HCT116 (cell line): ENCODE results near the gene ACSL5. TPM values are rescaled to one million over a fixed set of nuclear protein-coding genes. Genes with fewer than 3 reads are reported as not detected.
A peak's percentile ranks its signal among the peaks of the same experiment; 100 is the strongest.

Experiments used
- ATAC-seq: fragments of 200-7000 bp; cut with Tn5 transposase; 2 replicates; pipeline ENCODE4 v1.9.1; 2020; ENCODE audit warnings: mild to moderate bottlenecking, moderate library complexity
- BruUV-seq: library from RNA; stranded (reverse); fragments of 400-500 nt; replicated peaks from 2 replicates; lab custom pipeline; 2021; lab: Mats Ljungman, UMichigan
- CTCF ChIA-PET: fragments of 300-600 bp; sonication (Branson Sonifier 250); formaldehyde crosslinking; loops from one replicate; lab custom pipeline; 2021; ENCODE audit warnings: antibody characterized with exemption; lab: Charles Lee
- POLR2A ChIA-PET: fragments of 300-600, 350-600 bp; sonication (Branson Sonifier 250); formaldehyde crosslinking; loops from one replicate; lab custom pipeline; 2021; ENCODE audit warnings: antibody characterized with exemption; lab: Charles Lee
- RAD21 ChIA-PET, 2 experiments: fragments of 300-600 bp; sonication (Branson Sonifier 250); formaldehyde crosslinking; loops; one replicate each; lab custom pipeline; 2023; ENCODE audit warnings: low total read pairs in 2 of 2; ENCODE audit not compliant: uncharacterized antibody in 2 of 2, unreplicated experiment in 2 of 2, low non-redundant PET in 1 of 2; lab: Charles Lee
- DNase-seq: peaks from one replicate; pipeline ENCODE4 v3.0.0-alpha.2; 2010; ENCODE audit warnings: low read depth, low spot score
- H2AFZ ChIP-seq: fragments of 200-600 bp; shearing (Covaris generic), sonication (generic); 2 replicates; pipeline ENCODE4 v1.6.1; 2017; ENCODE audit warnings: low read depth, mixed run types, mixed read lengths, antibody characterized with exemption, low read length; ENCODE audit not compliant: poor library complexity, severe bottlenecking
- H3K27ac ChIP-seq: 2 replicates; pipeline ENCODE4 v1.5.1; 2012; ENCODE audit warnings: low read depth, low read length
- H3K27me3 ChIP-seq: fragments of 200-600 bp; sonication (generic); 2 replicates; pipeline ENCODE4 v1.6.1; 2016; ENCODE audit warnings: mixed run types, low read length, mixed read lengths; ENCODE audit not compliant: insufficient read depth
- H3K36me3 ChIP-seq, 2 experiments: fragments of 200-500 bp in 1 of 2; fragments of 200-600 bp in 1 of 2; sonication (Bioruptor generic) in 1 of 2; sonication (generic) in 1 of 2; 2 replicates each; pipeline versions ENCODE4 v1.5.1 to v1.6.1; 2014 to 2016; ENCODE audit warnings: low read length in 2 of 2, inconsistent platforms in 1 of 2, mixed read lengths in 1 of 2, mixed run types in 1 of 2; ENCODE audit not compliant: insufficient read depth in 2 of 2, control insufficient read depth in 1 of 2
- H3K4me1 ChIP-seq, 2 experiments: fragments of 200-600 bp in 1 of 2; sonication (generic) in 1 of 2; 2 replicates each; pipeline versions ENCODE4 v1.5.1 to v1.6.1; 2012 to 2017; ENCODE audit warnings: low read length in 2 of 2, inconsistent platforms in 1 of 2, mild to moderate bottlenecking in 1 of 2, mixed read lengths in 1 of 2, mixed run types in 1 of 2, moderate library complexity in 1 of 2; ENCODE audit not compliant: insufficient read depth in 2 of 2, control insufficient read depth in 1 of 2
- H3K4me2 ChIP-seq: fragments of 200-600 bp; sonication (generic); 2 replicates; pipeline ENCODE4 v1.6.1; 2017; ENCODE audit warnings: mixed run types, low read length, mixed read lengths
- H3K4me3 ChIP-seq, 2 experiments: fragments of 200-600 bp in 1 of 2; sonication (generic) in 1 of 2; replicated peaks in 1 of 2; 2 replicates each; pipeline ENCODE4 v1.5.1; 2011 to 2016; ENCODE audit warnings: low read length in 2 of 2, control low read depth in 1 of 2, low read depth in 1 of 2, mild to moderate bottlenecking in 1 of 2, mixed read lengths in 1 of 2, mixed run types in 1 of 2
- H3K79me2 ChIP-seq: fragments of 200-600 bp; sonication (generic); 2 replicates; pipeline ENCODE4 v1.6.1; 2017; ENCODE audit warnings: mild to moderate bottlenecking, mixed run types, low read length, moderate library complexity, mixed read lengths; ENCODE audit not compliant: insufficient read depth
- H3K9ac ChIP-seq: fragments of 200-600 bp; sonication (generic); 2 replicates; pipeline ENCODE4 v1.6.1; 2016; ENCODE audit warnings: low read length, mixed read lengths
- H3K9me2 ChIP-seq: fragments of 200-600 bp; sonication (generic), shearing (Covaris generic); 2 replicates; pipeline ENCODE4 v1.6.1; 2017; ENCODE audit warnings: mixed run types, mild to moderate bottlenecking, moderate library complexity; ENCODE audit not compliant: insufficient read depth
- H3K9me3 ChIP-seq, 2 experiments: fragments of 200-500 bp in 1 of 2; fragments of 200-600 bp in 1 of 2; sonication (Bioruptor generic) in 1 of 2; sonication (generic) in 1 of 2; 2 replicates each; pipeline ENCODE4 v1.6.1; 2014 to 2017; ENCODE audit warnings: low read length in 2 of 2, mixed read lengths in 2 of 2, inconsistent platforms in 1 of 2, low read depth in 1 of 2, mild to moderate bottlenecking in 1 of 2, mixed run types in 1 of 2, moderate library complexity in 1 of 2; ENCODE audit not compliant: control insufficient read depth in 1 of 2, insufficient read depth in 1 of 2
- H4K20me1 ChIP-seq: fragments of 200-600 bp; sonication (generic), shearing (Covaris generic); 2 replicates; pipeline ENCODE4 v1.6.1; 2017; ENCODE audit warnings: mixed run types, mild to moderate bottlenecking, moderate library complexity; ENCODE audit not compliant: insufficient read depth
- CBX3 ChIP-seq: IDR thresholded peaks from 2 replicates; pipeline ENCODE4 v1.6.1; 2012; ENCODE audit warnings: low read depth
- CTCF ChIP-seq, 3 experiments: fragments of 200-600 bp in 1 of 3; sonication (generic) in 1 of 3; IDR thresholded peaks in 2 of 3; conservative IDR thresholded peaks in 1 of 3; 2 replicates each; pipeline ENCODE4 v1.5.1; 2012 to 2017; ENCODE audit warnings: low read depth in 2 of 3, low read length in 2 of 3, antibody characterized with exemption in 1 of 3, borderline replicate concordance in 1 of 3, control low read depth in 1 of 3, mild to moderate bottlenecking in 1 of 3, mixed read lengths in 1 of 3, mixed run types in 1 of 3, moderate library complexity in 1 of 3; ENCODE audit not compliant: insufficient read depth in 1 of 3
- EZH2 ChIP-seq: fragments of 200-600 bp; sonication (generic); IDR thresholded peaks from 2 replicates; pipeline ENCODE4 v1.6.1; 2017; ENCODE audit warnings: antibody characterized with exemption, mixed run types
- FOSL1 ChIP-seq: IDR thresholded peaks from 2 replicates; pipeline ENCODE4 v1.6.1; 2012; ENCODE audit warnings: low read depth
- MAX ChIP-seq: IDR thresholded peaks from 2 replicates; pipeline ENCODE4 v1.6.1; 2012
- POLR2A ChIP-seq: IDR thresholded peaks from 2 replicates; pipeline ENCODE4 v1.7.0; 2011; ENCODE audit warnings: borderline replicate concordance; ENCODE audit not compliant: insufficient read depth, insufficient read length; ENCODE audit errors: extremely low read depth
- POLR2AphosphoS5 ChIP-seq: IDR thresholded peaks from 2 replicates; pipeline ENCODE4 v1.6.1; 2011; ENCODE audit warnings: mild to moderate bottlenecking, low read depth, low read length, moderate library complexity
- SRF ChIP-seq: IDR thresholded peaks from 2 replicates; pipeline ENCODE4 v1.6.1; 2012; ENCODE audit warnings: low read depth
- ZNF274 ChIP-seq: fragments of 200-500 bp; sonication (Bioruptor generic); IDR thresholded peaks from 2 replicates; pipeline ENCODE4 v1.6.1; 2014; ENCODE audit warnings: mild to moderate bottlenecking, low read depth, low read length, inconsistent platforms
- intact Hi-C: fragments of 100-400 bp; cut with micrococcal nuclease; formaldehyde crosslinking; loops from 2 replicates; pipeline ENCODE4 v1.10.0; 2022
- total RNA-seq: library from RNA; stranded (reverse); gene quantifications from one replicate; pipeline ENCODE4 v1.2.1, GENCODE V29; 2021; ENCODE audit not compliant: unreplicated experiment

ACSL5 gene
- total RNA-seq, 1 experiment from 2014 or later, result 195 TPM

- Histone ChIP-seq H3K4me2 (peak overlapping the region; percentile 67), H4K20me1 (no peaks in the 10 kb centered on the region), H3K27me3 (no peaks in the 10 kb centered on the region), H3K4me3 (no peak overlapping the region), H2AFZ (peak overlapping the region; percentile 2), H3K9ac (peak overlapping the region; percentile 3; the same call in 1 of the 2 replicates), H3K36me3 (no peaks in the 10 kb centered on the region), H3K27ac (peak overlapping the region; percentile 60), H3K9me3 (no peaks in the 10 kb centered on the region), H3K4me1 (peaks cover 62 to 78% of the 10 kb centered on the region in 2 experiments), H3K79me2 (no peaks in the 10 kb centered on the region), H3K9me2 (no peaks in the 10 kb centered on the region)
- ATAC-seq, result no peak
- TF ChIP-seq CBX3, result no peak
- TF ChIP-seq POLR2A, result no peak
- no peak for TF ChIP-seq SRF
- TF ChIP-seq ZNF274, result no peak
- no peak for TF ChIP-seq MAX
- TF ChIP-seq EZH2, result no peak
- no peak for TF ChIP-seq POLR2AphosphoS5
- no peak for TF ChIP-seq FOSL1
- no peak for TF ChIP-seq CTCF (IDR thresholded peaks at IDR 0.05 in 2 of 3, conservative IDR thresholded peaks at IDR 0.05 in 1 of 3; ENCODE audit: borderline replicate concordance in 1 of 3, insufficient read depth in 1 of 3, low read depth in 2 of 3, low read length in 2 of 3)
- ChIA-PET CTCF (interaction anchor here (0.8 to 1.7 kb wide), 4 partner anchors 15 to 193 kb away, joined by 3 to 9 read pairs (median 3); no protein-coding TSS in a partner anchor), POLR2A (interaction anchor here (0.7 to 1.9 kb wide), 4 partner anchors 42 to 75 kb away, joined by 3 to 5 read pairs (median 4); no protein-coding TSS in a partner anchor), RAD21 (no interaction called here)
- intact Hi-C loops, result no loop called here
- no TSS peak for BruUV-seq
- DNase-seq, result no peak
These were observed 43.8 kb upstream of the ACSL5 start for GRCh38 chr10:112330162-112330561.
